Measurements from ENCODE around the gene HDAC7. TPM values are rescaled to one million over a fixed set of nuclear protein-coding genes. Genes with fewer than 3 reads are reported as not detected.

Gene HDAC7
- total RNA-seq, 6 experiments from 2014 or later = 104 to 120 (median 108) TPM

- peak; percentile 99 for TF ChIP-seq CTCF (IDR thresholded peaks at IDR 0.05)
- Mint-ChIP-seq H3K9me3 (no peaks in the 10 kb centered on the region), H3K36me3 (ENCODE audit: low read depth) (no peaks in the 10 kb centered on the region), H3K27ac (no peak overlapping the region), H3K4me1 (ENCODE audit: low read depth) (peaks cover 22% of the 10 kb centered on the region), H3K4me3 (no peak overlapping the region), H3K27me3 (ENCODE audit: insufficient read depth) (no peaks in the 10 kb centered on the region; the same call in 1 of the 2 replicates)
- peak; percentile 48 for DNase-seq
Observed at GRCh38 chr12:47837190-47838171, 17.8 kb upstream of the HDAC7 start.

- Mint-ChIP-seq H3K4me3 (no peak overlapping the region), H3K27ac (no peak overlapping the region)
Observed at GRCh38 chr12:47835831-47836155, 16.1 kb upstream of the HDAC7 start.

GRCh38 chr12:47835006-47835830 is 15.5 kb upstream of the HDAC7 start:
- no peak for TF ChIP-seq CTCF (IDR thresholded peaks at IDR 0.05)
- H3K4me3 Mint-ChIP-seq = no peak overlapping the region
- H3K36me3 Mint-ChIP-seq (ENCODE audit: low read depth) = no peaks in the 10 kb centered on the region
- no peaks in the 10 kb centered on the region; the same call in 1 of the 2 replicates for H3K27me3 Mint-ChIP-seq (ENCODE audit: insufficient read depth)
- H3K4me1 Mint-ChIP-seq (ENCODE audit: low read depth) = peaks cover 18% of the 10 kb centered on the region; the same call in 1 of the 2 replicates
- H3K27ac Mint-ChIP-seq = no peak overlapping the region
- no peak for DNase-seq
- H3K9me3 Mint-ChIP-seq = no peaks in the 10 kb centered on the region

More at GRCh38 chr12:47835831-47836155, 16.1 kb upstream of the HDAC7 start:
- no peaks in the 10 kb centered on the region for H3K9me3 Mint-ChIP-seq
- TF ChIP-seq CTCF (IDR thresholded peaks at IDR 0.05) = no peak
- H3K36me3 Mint-ChIP-seq (ENCODE audit: low read depth) = no peaks in the 10 kb centered on the region
- no peak for DNase-seq
- no peaks in the 10 kb centered on the region; the same call in 1 of the 2 replicates for H3K27me3 Mint-ChIP-seq (ENCODE audit: insufficient read depth)
- H3K4me1 Mint-ChIP-seq (ENCODE audit: low read depth) = peaks cover 13% of the 10 kb centered on the region; the same call in 1 of the 2 replicates

GRCh38 chr12:47834199-47834903 is 14.6 kb upstream of the HDAC7 start:
- Mint-ChIP-seq H3K4me1 (ENCODE audit: low read depth) (peaks cover 21% of the 10 kb centered on the region), H3K27me3 (ENCODE audit: insufficient read depth) (no peaks in the 10 kb centered on the region; the same call in 1 of the 2 replicates), H3K9me3 (no peaks in the 10 kb centered on the region), H3K36me3 (ENCODE audit: low read depth) (no peaks in the 10 kb centered on the region), H3K27ac (no peak overlapping the region), H3K4me3 (no peak overlapping the region)
- DNase-seq = no peak
- no peak for TF ChIP-seq CTCF (IDR thresholded peaks at IDR 0.05)

- peaks cover 28% of the 10 kb centered on the region for H3K4me1 Mint-ChIP-seq (ENCODE audit: low read depth)
- H3K27ac Mint-ChIP-seq = no peak overlapping the region
Observed at GRCh38 chr12:47833591-47834012, 13.9 kb upstream of the HDAC7 start.

More at GRCh38 chr12:47833591-47834012, 13.9 kb upstream of the HDAC7 start:
- H3K36me3 Mint-ChIP-seq (ENCODE audit: low read depth) = no peaks in the 10 kb centered on the region
- no peak for TF ChIP-seq CTCF (IDR thresholded peaks at IDR 0.05)
- no peaks in the 10 kb centered on the region; the same call in 1 of the 2 replicates for H3K27me3 Mint-ChIP-seq (ENCODE audit: insufficient read depth)
- no peak overlapping the region for H3K4me3 Mint-ChIP-seq
- H3K9me3 Mint-ChIP-seq = no peaks in the 10 kb centered on the region
- no peak for DNase-seq

Data from HFFc6 (cell line).